CD8-positive, alpha-beta memory T cell (primary cell): ENCODE measurements around the gene ALDH1B1. TPM values are rescaled to one million over a fixed set of nuclear protein-coding genes. Genes with fewer than 3 reads are reported as not detected.

ENCODE experiments used
- CTCF ChIA-PET: fragments of 350-600 bp; sonication (Branson Sonifier 250); formaldehyde crosslinking; loops from one replicate; lab custom pipeline; 2021; ENCODE audit warnings: antibody characterized with exemption; lab: Charles Lee
- POLR2A ChIA-PET: fragments of 350-600 bp; sonication (Branson Sonifier 250); formaldehyde crosslinking; loops from one replicate; lab custom pipeline; 2021; ENCODE audit warnings: antibody characterized with exemption; lab: Charles Lee
- DNase-seq, 5 donors: peaks; one replicate each; pipeline versions ENCODE4 v3.0.0 to v3.0.0-alpha.2; 2020 to 2022; ENCODE audit warnings: mixed read lengths in 1 of 5
- H3K27ac ChIP-seq: one replicate; pipeline ENCODE4 v1.7.0; 2013; ENCODE audit warnings: low read depth, mild to moderate bottlenecking, low read length, moderate library complexity
- H3K27me3 ChIP-seq: 2 replicates; pipeline ENCODE4 v1.7.0; 2013; ENCODE audit warnings: low read length, mild to moderate bottlenecking; ENCODE audit not compliant: insufficient read depth, poor library complexity, severe bottlenecking
- H3K36me3 ChIP-seq: 2 replicates; pipeline ENCODE4 v1.7.0; 2013; ENCODE audit warnings: mild to moderate bottlenecking, low read length, moderate library complexity; ENCODE audit not compliant: insufficient read depth
- H3K4me1 ChIP-seq: 2 replicates; pipeline ENCODE4 v1.7.0; 2013; ENCODE audit warnings: mild to moderate bottlenecking, low read length, moderate library complexity; ENCODE audit not compliant: insufficient read depth
- H3K4me3 ChIP-seq: 2 replicates; pipeline ENCODE4 v1.7.0; 2013; ENCODE audit warnings: mild to moderate bottlenecking, low read length
- H3K9me3 ChIP-seq: 2 replicates; pipeline ENCODE4 v1.7.0; 2013; ENCODE audit warnings: mild to moderate bottlenecking, low read length
- H3K27ac Mint-ChIP-seq, 8 donors: one replicate each; pipeline ENCODE4 v1.8.0; 2020 to 2021; ENCODE audit warnings: mixed read lengths in 8 of 8, mild to moderate bottlenecking in 6 of 8, inconsistent platforms in 3 of 8, moderate library complexity in 3 of 8
- H3K27me3 Mint-ChIP-seq, 2 donors: one replicate each; pipeline ENCODE4 v1.8.0; 2020 to 2021; ENCODE audit warnings: mixed read lengths in 2 of 2, mild to moderate bottlenecking in 1 of 2, moderate library complexity in 1 of 2
- H3K36me3 Mint-ChIP-seq, 3 donors: one replicate each; pipeline ENCODE4 v1.8.0; 2020 to 2021; ENCODE audit warnings: mixed read lengths in 3 of 3, inconsistent platforms in 1 of 3, mild to moderate bottlenecking in 1 of 3
- H3K4me1 Mint-ChIP-seq, 3 donors: one replicate each; pipeline ENCODE4 v1.8.0; 2020 to 2021; ENCODE audit warnings: mixed read lengths in 3 of 3, inconsistent platforms in 1 of 3, mild to moderate bottlenecking in 1 of 3
- H3K4me3 Mint-ChIP-seq, 7 donors: one replicate each; pipeline ENCODE4 v1.8.0; 2020 to 2021; ENCODE audit warnings: mixed read lengths in 7 of 7, mild to moderate bottlenecking in 6 of 7, moderate library complexity in 4 of 7, inconsistent platforms in 2 of 7
- H3K9me3 Mint-ChIP-seq, 5 donors: one replicate each; pipeline ENCODE4 v1.8.0; 2020 to 2022; ENCODE audit warnings: mixed read lengths in 5 of 5, mild to moderate bottlenecking in 3 of 5, moderate library complexity in 2 of 5, inconsistent platforms in 1 of 5
- polyA plus RNA-seq: library from polyadenylated mRNA; unstranded; fragments of 300-500 nt; fragmentation: Illumina TruSeq; gene quantifications from one replicate; pipeline ENCODE4 v1.2.3, GENCODE V29; 2021
- total RNA-seq, 2 experiments: library from RNA; stranded (reverse); gene quantifications; one replicate each; pipeline ENCODE4 v1.2.3, GENCODE V29; 2021

ALDH1B1 gene
- total and polyA plus RNA-seq, 3 experiments from 2014 or later: 13.9 to 27.6 (median 25.1) TPM

- ChIA-PET CTCF (no interaction called here), POLR2A (no interaction called here)
- Mint-ChIP-seq H3K27ac (no peak overlapping the region), H3K4me3 (no peak overlapping the region), H3K4me1 (peaks cover 0 to 6% (median 3%) of the 10 kb centered on the region in 3 donors), H3K27me3 (peaks cover 24 to 49% of the 10 kb centered on the region in 2 donors), H3K9me3 (no peaks in the 10 kb centered on the region), H3K36me3 (peaks cover 0 to 3% (median 0%) of the 10 kb centered on the region in 3 donors)
- no peaks in the 10 kb centered on the region for H3K4me1 ChIP-seq
- no peaks in the 10 kb centered on the region for H3K9me3 ChIP-seq
- DNase-seq: no peak
- H3K27me3 ChIP-seq: no peaks in the 10 kb centered on the region
- no peaks in the 10 kb centered on the region for H3K36me3 ChIP-seq
- H3K27ac ChIP-seq: no peak overlapping the region
- no peak overlapping the region for H3K4me3 ChIP-seq
These were observed 11.8 kb downstream of the ALDH1B1 start for GRCh38 chr9:38404314-38404713.

- Histone ChIP-seq H3K27me3 (no peaks in the 10 kb centered on the region), H3K9me3 (no peaks in the 10 kb centered on the region), H3K36me3 (no peaks in the 10 kb centered on the region), H3K27ac (no peak overlapping the region), H3K4me1 (no peaks in the 10 kb centered on the region), H3K4me3 (no peak overlapping the region)
- ChIA-PET CTCF (no interaction called here), POLR2A (no interaction called here)
- Mint-ChIP-seq H3K4me3 (no peak overlapping the region), H3K27ac (no peak overlapping the region), H3K4me1 (peaks cover 0 to under 1% (median 0%) of the 10 kb centered on the region in 3 donors), H3K36me3 (no peaks in the 10 kb centered on the region), H3K9me3 (no peaks in the 10 kb centered on the region), H3K27me3 (peaks cover 24 to 53% of the 10 kb centered on the region in 2 donors)
- DNase-seq: no peak
These were observed 13.3 kb downstream of the ALDH1B1 start for GRCh38 chr9:38405785-38406184.

- H3K36me3 ChIP-seq: no peaks in the 10 kb centered on the region
- ChIA-PET CTCF (no interaction called here), POLR2A (no interaction called here)
- no peak overlapping the region for H3K27ac Mint-ChIP-seq
- no peaks in the 10 kb centered on the region for H3K4me1 ChIP-seq
- DNase-seq: no peak
- no peaks in the 10 kb centered on the region for H3K36me3 Mint-ChIP-seq
- H3K27me3 ChIP-seq: no peaks in the 10 kb centered on the region
- H3K9me3 Mint-ChIP-seq: no peaks in the 10 kb centered on the region
- peak overlapping the region in 1 of 7 donors; percentile 5 for H3K4me3 Mint-ChIP-seq
- no peaks in the 10 kb centered on the region for H3K4me1 Mint-ChIP-seq
- H3K27me3 Mint-ChIP-seq: peaks cover 27 to 56% of the 10 kb centered on the region in 2 donors
- H3K4me3 ChIP-seq: no peak overlapping the region
- H3K27ac ChIP-seq: no peak overlapping the region
- no peaks in the 10 kb centered on the region for H3K9me3 ChIP-seq
These were observed 14.1 kb downstream of the ALDH1B1 start for GRCh38 chr9:38406476-38407186.

GRCh38 chr9:38408719-38409118 is 16.2 kb downstream of the ALDH1B1 start:
- DNase-seq: no peak
- ChIA-PET CTCF (no interaction called here), POLR2A (no interaction called here)
- H3K27me3 Mint-ChIP-seq: peaks cover 21 to 48% of the 10 kb centered on the region in 2 donors
- Histone ChIP-seq H3K4me3 (no peak overlapping the region), H3K4me1 (no peaks in the 10 kb centered on the region), H3K27me3 (no peaks in the 10 kb centered on the region), H3K36me3 (no peaks in the 10 kb centered on the region), H3K27ac (no peak overlapping the region), H3K9me3 (no peaks in the 10 kb centered on the region)
- H3K4me1 Mint-ChIP-seq: no peaks in the 10 kb centered on the region
- H3K9me3 Mint-ChIP-seq: no peaks in the 10 kb centered on the region
- no peaks in the 10 kb centered on the region for H3K36me3 Mint-ChIP-seq
- H3K4me3 Mint-ChIP-seq: no peak overlapping the region
- H3K27ac Mint-ChIP-seq: no peak overlapping the region

GRCh38 chr9:38412751-38413150 is 20.2 kb downstream of the ALDH1B1 start:
- Mint-ChIP-seq H3K27me3 (peaks cover 19 to 25% of the 10 kb centered on the region in 2 donors), H3K4me3 (no peak overlapping the region), H3K36me3 (no peaks in the 10 kb centered on the region), H3K4me1 (no peaks in the 10 kb centered on the region), H3K9me3 (no peaks in the 10 kb centered on the region), H3K27ac (no peak overlapping the region)
- H3K27ac ChIP-seq: no peak overlapping the region
- H3K27me3 ChIP-seq: no peaks in the 10 kb centered on the region
- POLR2A ChIA-PET: no interaction called here
- DNase-seq: no peak
- no peaks in the 10 kb centered on the region for H3K9me3 ChIP-seq
- CTCF ChIA-PET: no interaction called here
- H3K36me3 ChIP-seq: no peaks in the 10 kb centered on the region
- no peak overlapping the region for H3K4me3 ChIP-seq
- H3K4me1 ChIP-seq: no peaks in the 10 kb centered on the region

- H3K4me1 Mint-ChIP-seq: no peaks in the 10 kb centered on the region
- Histone ChIP-seq H3K4me1 (no peaks in the 10 kb centered on the region), H3K9me3 (no peaks in the 10 kb centered on the region), H3K4me3 (no peak overlapping the region), H3K36me3 (no peaks in the 10 kb centered on the region), H3K27ac (no peak overlapping the region), H3K27me3 (no peaks in the 10 kb centered on the region)
- POLR2A ChIA-PET: no interaction called here
- DNase-seq: no peak
- CTCF ChIA-PET: no interaction called here
- no peak overlapping the region for H3K4me3 Mint-ChIP-seq
- peak overlapping the region in 1 of 8 donors; percentile 47 for H3K27ac Mint-ChIP-seq
- no peaks in the 10 kb centered on the region for H3K36me3 Mint-ChIP-seq
- peaks cover 19 to 25% of the 10 kb centered on the region in 2 donors for H3K27me3 Mint-ChIP-seq
- no peaks in the 10 kb centered on the region for H3K9me3 Mint-ChIP-seq
These were observed 20.8 kb downstream of the ALDH1B1 start for GRCh38 chr9:38413283-38413682.

- H3K4me3 Mint-ChIP-seq: no peak overlapping the region
- CTCF ChIA-PET: no interaction called here
These were observed 21.7 kb downstream of the ALDH1B1 start for GRCh38 chr9:38414040-38414723.

GRCh38 chr9:38415856-38416255 is 23.4 kb downstream of the ALDH1B1 start:
- DNase-seq: no peak
- H3K27me3 Mint-ChIP-seq: peaks cover 13 to 21% of the 10 kb centered on the region in 2 donors
- Histone ChIP-seq H3K9me3 (no peaks in the 10 kb centered on the region), H3K4me3 (no peak overlapping the region), H3K27me3 (no peaks in the 10 kb centered on the region), H3K4me1 (no peaks in the 10 kb centered on the region), H3K27ac (no peak overlapping the region), H3K36me3 (no peaks in the 10 kb centered on the region)
- ChIA-PET POLR2A (no interaction called here), CTCF (no interaction called here)
- no peaks in the 10 kb centered on the region for H3K9me3 Mint-ChIP-seq
- no peak overlapping the region for H3K27ac Mint-ChIP-seq
- H3K4me3 Mint-ChIP-seq: no peak overlapping the region
- H3K4me1 Mint-ChIP-seq: no peaks in the 10 kb centered on the region
- no peaks in the 10 kb centered on the region for H3K36me3 Mint-ChIP-seq

More at GRCh38 chr9:38414040-38414723, 21.7 kb downstream of the ALDH1B1 start:
- POLR2A ChIA-PET: no interaction called here
- no peaks in the 10 kb centered on the region for H3K36me3 ChIP-seq
- no peaks in the 10 kb centered on the region for H3K27me3 ChIP-seq
- H3K9me3 ChIP-seq: no peaks in the 10 kb centered on the region
- H3K36me3 Mint-ChIP-seq: no peaks in the 10 kb centered on the region
- no peak overlapping the region for H3K27ac Mint-ChIP-seq
- H3K4me1 ChIP-seq: no peaks in the 10 kb centered on the region
- H3K4me1 Mint-ChIP-seq: no peaks in the 10 kb centered on the region
- no peak overlapping the region for H3K27ac ChIP-seq
- DNase-seq: no peak
- no peaks in the 10 kb centered on the region for H3K9me3 Mint-ChIP-seq
- H3K4me3 ChIP-seq: no peak overlapping the region
- H3K27me3 Mint-ChIP-seq: peaks cover 16 to 17% of the 10 kb centered on the region in 2 donors
